ENCODE measurements around the gene GALNT15. TPM values are rescaled to one million over a fixed set of nuclear protein-coding genes. Genes with fewer than 3 reads are reported as not detected.

Gene GALNT15
- total RNA-seq, 1 donor from 2014 or later: not detected

GRCh38 chr3:16241225-16241624 is 66.7 kb downstream of the GALNT15 start:
- no peaks in the 10 kb centered on the region for H3K4me1 Mint-ChIP-seq
- H3K27me3 Mint-ChIP-seq (ENCODE audit: insufficient read depth, low read depth): no peaks in the 10 kb centered on the region
- Histone ChIP-seq H3K9ac (no peak overlapping the region), H3K27me3 (no peaks in the 10 kb centered on the region), H3K4me1 (no peaks in the 10 kb centered on the region), H3F3A (ENCODE audit: low read depth) (no peaks in the 10 kb centered on the region), H3K36me3 (no peaks in the 10 kb centered on the region), H3K79me2 (ENCODE audit: low read depth) (no peaks in the 10 kb centered on the region), H2AFZ (replicated peaks) (no peak overlapping the region), H3K4me2 (no peak overlapping the region), H3K9me3 (ENCODE audit: low read depth) (no peaks in the 10 kb centered on the region), H3K27ac (no peak overlapping the region), H4K20me1 (ENCODE audit: low read depth) (no peaks in the 10 kb centered on the region), H3K4me3 (no peak overlapping the region)
- TF ChIP-seq, protein P1, sequence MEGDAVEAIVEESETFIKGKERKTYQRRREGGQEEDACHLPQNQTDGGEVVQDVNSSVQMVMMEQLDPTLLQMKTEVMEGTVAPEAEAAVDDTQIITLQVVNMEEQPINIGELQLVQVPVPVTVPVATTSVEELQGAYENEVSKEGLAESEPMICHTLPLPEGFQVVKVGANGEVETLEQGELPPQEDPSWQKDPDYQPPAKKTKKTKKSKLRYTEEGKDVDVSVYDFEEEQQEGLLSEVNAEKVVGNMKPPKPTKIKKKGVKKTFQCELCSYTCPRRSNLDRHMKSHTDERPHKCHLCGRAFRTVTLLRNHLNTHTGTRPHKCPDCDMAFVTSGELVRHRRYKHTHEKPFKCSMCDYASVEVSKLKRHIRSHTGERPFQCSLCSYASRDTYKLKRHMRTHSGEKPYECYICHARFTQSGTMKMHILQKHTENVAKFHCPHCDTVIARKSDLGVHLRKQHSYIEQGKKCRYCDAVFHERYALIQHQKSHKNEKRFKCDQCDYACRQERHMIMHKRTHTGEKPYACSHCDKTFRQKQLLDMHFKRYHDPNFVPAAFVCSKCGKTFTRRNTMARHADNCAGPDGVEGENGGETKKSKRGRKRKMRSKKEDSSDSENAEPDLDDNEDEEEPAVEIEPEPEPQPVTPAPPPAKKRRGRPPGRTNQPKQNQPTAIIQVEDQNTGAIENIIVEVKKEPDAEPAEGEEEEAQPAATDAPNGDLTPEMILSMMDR (IDR thresholded peaks at IDR 0.05): no peak
- TF ChIP-seq EZH2 (IDR thresholded peaks at IDR 0.05) (no peak), EZH2phosphoT487 (IDR thresholded peaks at IDR 0.05) (no peak)
- no peak overlapping the region for H3K27ac Mint-ChIP-seq
- no peak overlapping the region for H3K4me3 Mint-ChIP-seq
- no peaks in the 10 kb centered on the region for H3K9me3 Mint-ChIP-seq
- H3K36me3 Mint-ChIP-seq: no peaks in the 10 kb centered on the region
- DNase-seq (ENCODE audit: low spot score): no peak

DNA sequence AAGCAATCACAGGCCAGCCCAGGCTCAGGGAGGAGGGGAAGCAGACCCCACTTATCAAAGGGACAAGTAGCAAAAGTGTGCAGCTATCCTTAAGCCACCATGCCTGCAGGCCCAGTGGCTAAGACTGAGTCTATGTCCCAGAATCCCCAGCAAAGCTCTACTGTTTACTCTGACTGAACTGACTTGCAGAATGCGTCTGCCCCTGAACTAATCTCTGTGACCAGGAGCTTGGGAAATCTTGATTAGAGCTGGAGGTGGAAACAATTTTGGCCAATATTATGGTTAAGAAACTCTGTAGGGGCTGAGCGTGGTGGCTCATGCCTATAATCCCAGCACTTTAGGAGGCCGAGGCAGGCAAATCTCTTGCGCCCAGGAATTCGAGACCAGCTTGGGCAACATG is 67.7 kb downstream of the GALNT15 start:
- no peaks in the 10 kb centered on the region for H3K9me3 Mint-ChIP-seq
- H3K9ac ChIP-seq: no peak overlapping the region
- H3K79me2 ChIP-seq (ENCODE audit: low read depth): no peaks in the 10 kb centered on the region
- no peaks in the 10 kb centered on the region for H3K27me3 ChIP-seq
- no peaks in the 10 kb centered on the region for H3K9me3 ChIP-seq (ENCODE audit: low read depth)
- TF ChIP-seq EZH2 (IDR thresholded peaks at IDR 0.05): no peak
- TF ChIP-seq, protein P1 (IDR thresholded peaks at IDR 0.05): no peak
- TF ChIP-seq EZH2phosphoT487 (IDR thresholded peaks at IDR 0.05): no peak
- H3K36me3 ChIP-seq: no peaks in the 10 kb centered on the region
- H3K27me3 Mint-ChIP-seq (ENCODE audit: insufficient read depth, low read depth): no peaks in the 10 kb centered on the region
- no peak for DNase-seq (ENCODE audit: low spot score)
- no peak overlapping the region for H3K4me2 ChIP-seq
- H4K20me1 ChIP-seq (ENCODE audit: low read depth): no peaks in the 10 kb centered on the region
- no peaks in the 10 kb centered on the region for H3F3A ChIP-seq (ENCODE audit: low read depth)
- no peaks in the 10 kb centered on the region for H3K36me3 Mint-ChIP-seq
- no peak overlapping the region for H3K4me3 Mint-ChIP-seq
- no peak overlapping the region for H2AFZ ChIP-seq (replicated peaks)
- no peak overlapping the region for H3K4me3 ChIP-seq
- peaks cover 2% of the 10 kb centered on the region for H3K4me1 Mint-ChIP-seq
- H3K27ac ChIP-seq: no peak overlapping the region
- H3K4me1 ChIP-seq: no peaks in the 10 kb centered on the region
- no peak overlapping the region for H3K27ac Mint-ChIP-seq

GRCh38 chr3:16243706-16244490 is 69.4 kb downstream of the GALNT15 start:
- Histone ChIP-seq H3K27ac (no peak overlapping the region), H3K4me1 (no peaks in the 10 kb centered on the region), H2AFZ (replicated peaks) (no peak overlapping the region), H3F3A (ENCODE audit: low read depth) (no peaks in the 10 kb centered on the region), H3K4me3 (no peak overlapping the region), H3K36me3 (no peaks in the 10 kb centered on the region), H3K79me2 (ENCODE audit: low read depth) (no peaks in the 10 kb centered on the region), H3K4me2 (no peak overlapping the region), H3K9ac (no peak overlapping the region), H3K27me3 (no peaks in the 10 kb centered on the region), H3K9me3 (ENCODE audit: low read depth) (no peaks in the 10 kb centered on the region), H4K20me1 (ENCODE audit: low read depth) (no peaks in the 10 kb centered on the region)
- H3K36me3 Mint-ChIP-seq: no peaks in the 10 kb centered on the region
- no peaks in the 10 kb centered on the region for H3K9me3 Mint-ChIP-seq
- no peak overlapping the region for H3K27ac Mint-ChIP-seq
- H3K4me1 Mint-ChIP-seq: peaks cover 7% of the 10 kb centered on the region
- H3K4me3 Mint-ChIP-seq: no peak overlapping the region
- DNase-seq (ENCODE audit: low spot score): no peak
- no peaks in the 10 kb centered on the region for H3K27me3 Mint-ChIP-seq (ENCODE audit: insufficient read depth, low read depth)
- TF ChIP-seq, protein P1 (IDR thresholded peaks at IDR 0.05): no peak
- no peak for TF ChIP-seq EZH2 (IDR thresholded peaks at IDR 0.05)
- TF ChIP-seq EZH2phosphoT487 (IDR thresholded peaks at IDR 0.05): no peak
